C4-2B (cell line): Measurements from ENCODE around the gene RAD23B.

Experiments used
- CTCF ChIP-seq: fragments of 450-650 bp; conservative IDR thresholded peaks from 2 replicates; pipeline ENCODE4 v1.5.1; 2017; ENCODE audit warnings: mild to moderate bottlenecking
- ZFX ChIP-seq: fragments of 450-650 bp; IDR thresholded peaks from 2 replicates; pipeline ENCODE4 v1.6.1; 2017

- TF ChIP-seq CTCF = peak; percentile 35
- TF ChIP-seq ZFX = no peak
Observed at GRCh38 chr9:107239474-107239873, 43.6 kb upstream of the RAD23B start.
